ENCODE results near the gene ZNF837.

Gene ZNF837

GRCh38 chr19:58328999-58329398 lies 51.8 kb downstream of the ZNF837 start:
- Histone ChIP-seq H3K27me3 (ENCODE audit: control insufficient read depth in 1 of 2, insufficient read depth in 2 of 2, low read length in 2 of 2) (no peaks in the 10 kb centered on the region), H3K4me1 (ENCODE audit: control insufficient read depth, insufficient read depth, low read length) (peaks cover 33% of the 10 kb centered on the region), H3K4me3 (ENCODE audit: low read length in 2 of 2) (no peak overlapping the region), H3K9me3 (ENCODE audit: control insufficient read depth in 2 of 2, low read length in 2 of 2) (no peaks in the 10 kb centered on the region), H3K9ac (ENCODE audit: low read length in 2 of 2) (no peak overlapping the region), H3K27ac (ENCODE audit: low read length) (no peak overlapping the region), H3K36me3 (ENCODE audit: control insufficient read depth in 2 of 2, insufficient read depth in 2 of 2, low read length in 2 of 2) (no peaks in the 10 kb centered on the region)

GRCh38 chr19:58326914-58327726 lies 53.7 kb downstream of the ZNF837 start, which contains the start of gene ZSCAN22:
Gene ZSCAN22, plus strand, starts transcription at chr19:58326994. Its CDS starts 7,809 bp downstream, at chr19:58334803.
- Histone ChIP-seq H3K27me3 (ENCODE audit: control insufficient read depth in 1 of 2, insufficient read depth in 2 of 2, low read length in 2 of 2) (no peaks in the 10 kb centered on the region), H3K9ac (ENCODE audit: low read length in 2 of 2) (peak within 1 kb of the TSS; percentile 96 to 98), H3K4me3 (ENCODE audit: low read length in 2 of 2) (peak within 1 kb of the TSS; percentile 98 to 100), H3K27ac (ENCODE audit: low read length) (peak within 1 kb of the TSS; percentile 86), H3K36me3 (ENCODE audit: control insufficient read depth in 2 of 2, insufficient read depth in 2 of 2, low read length in 2 of 2) (peaks cover 0 to 5% of the 10 kb centered on the region in 2 donors), H3K9me3 (ENCODE audit: control insufficient read depth in 2 of 2, low read length in 2 of 2) (no peaks in the 10 kb centered on the region), H3K4me1 (ENCODE audit: control insufficient read depth, insufficient read depth, low read length) (peaks cover 33% of the 10 kb centered on the region)

GRCh38 chr19:58326501-58326913 lies 54.3 kb downstream of the ZNF837 start:
- H3K36me3 ChIP-seq (ENCODE audit: control insufficient read depth in 2 of 2, insufficient read depth in 2 of 2, low read length in 2 of 2) = peaks cover 0 to 8% of the 10 kb centered on the region in 2 donors
- H3K4me3 ChIP-seq (ENCODE audit: low read length in 2 of 2) = peak overlapping the region; percentile 98 to 100
- peak overlapping the region; percentile 86 for H3K27ac ChIP-seq (ENCODE audit: low read length)
- no peaks in the 10 kb centered on the region for H3K9me3 ChIP-seq (ENCODE audit: control insufficient read depth in 2 of 2, low read length in 2 of 2)
- H3K4me1 ChIP-seq (ENCODE audit: control insufficient read depth, insufficient read depth, low read length) = peaks cover 33% of the 10 kb centered on the region
- peak overlapping the region; percentile 92 to 98 for H3K9ac ChIP-seq (ENCODE audit: low read length in 2 of 2)
- H3K27me3 ChIP-seq (ENCODE audit: control insufficient read depth in 1 of 2, insufficient read depth in 2 of 2, low read length in 2 of 2) = no peaks in the 10 kb centered on the region

GRCh38 chr19:58325311-58326022 lies 55.4 kb downstream of the ZNF837 start:
- Histone ChIP-seq H3K4me3 (ENCODE audit: low read length in 2 of 2) (peak overlapping the region; percentile 98 to 100), H3K4me1 (ENCODE audit: control insufficient read depth, insufficient read depth, low read length) (peaks cover 33% of the 10 kb centered on the region), H3K9me3 (ENCODE audit: control insufficient read depth in 2 of 2, low read length in 2 of 2) (no peaks in the 10 kb centered on the region), H3K9ac (ENCODE audit: low read length in 2 of 2) (peak overlapping the region in 1 of 2 donors; percentile 98), H3K27me3 (ENCODE audit: control insufficient read depth in 1 of 2, insufficient read depth in 2 of 2, low read length in 2 of 2) (no peaks in the 10 kb centered on the region), H3K27ac (ENCODE audit: low read length) (no peak overlapping the region), H3K36me3 (ENCODE audit: control insufficient read depth in 2 of 2, insufficient read depth in 2 of 2, low read length in 2 of 2) (peaks cover 0 to 8% of the 10 kb centered on the region in 2 donors)

GRCh38 chr19:58319241-58319640 lies 61.6 kb downstream of the ZNF837 start:
- Histone ChIP-seq H3K4me3 (ENCODE audit: low read length in 2 of 2) (no peak overlapping the region), H3K27ac (ENCODE audit: low read length) (no peak overlapping the region), H3K27me3 (ENCODE audit: control insufficient read depth in 1 of 2, insufficient read depth in 2 of 2, low read length in 2 of 2) (no peaks in the 10 kb centered on the region), H3K4me1 (ENCODE audit: control insufficient read depth, insufficient read depth, low read length) (no peaks in the 10 kb centered on the region), H3K9me3 (ENCODE audit: control insufficient read depth in 2 of 2, low read length in 2 of 2) (no peaks in the 10 kb centered on the region), H3K9ac (ENCODE audit: low read length in 2 of 2) (no peak overlapping the region), H3K36me3 (ENCODE audit: control insufficient read depth in 2 of 2, insufficient read depth in 2 of 2, low read length in 2 of 2) (peaks cover 22 to 24% of the 10 kb centered on the region in 2 donors)

GRCh38 chr19:58318297-58318696 lies 62.5 kb downstream of the ZNF837 start:
- peaks cover 29% of the 10 kb centered on the region in 2 donors for H3K36me3 ChIP-seq (ENCODE audit: control insufficient read depth in 2 of 2, insufficient read depth in 2 of 2, low read length in 2 of 2)
- no peaks in the 10 kb centered on the region for H3K27me3 ChIP-seq (ENCODE audit: control insufficient read depth in 1 of 2, insufficient read depth in 2 of 2, low read length in 2 of 2)
- H3K27ac ChIP-seq (ENCODE audit: low read length) = no peak overlapping the region
- no peaks in the 10 kb centered on the region for H3K9me3 ChIP-seq (ENCODE audit: control insufficient read depth in 2 of 2, low read length in 2 of 2)
- no peak overlapping the region for H3K4me3 ChIP-seq (ENCODE audit: low read length in 2 of 2)
- H3K9ac ChIP-seq (ENCODE audit: low read length in 2 of 2) = no peak overlapping the region
- H3K4me1 ChIP-seq (ENCODE audit: control insufficient read depth, insufficient read depth, low read length) = no peaks in the 10 kb centered on the region

Data from stomach smooth muscle (tissue), 2 donors.